GM19463 (cell line): Measurements from ENCODE around the gene TMEM40.
A peak's percentile ranks its signal among the peaks of the same experiment; 100 is the strongest.
"Not testable (repeated sequence)": the region's sequence is repeated elsewhere in the genome, so short reads cannot be mapped to it uniquely, and the experiment has no call there.

Source experiments
- ATAC-seq: cut with Tn5 transposase; IDR thresholded peaks from one replicate; pipeline ENCODE4 v1.9.1; 2021; ENCODE audit warnings: mild to moderate bottlenecking, moderate library complexity; ENCODE audit not compliant: unreplicated experiment

The TMEM40 gene

DNA sequence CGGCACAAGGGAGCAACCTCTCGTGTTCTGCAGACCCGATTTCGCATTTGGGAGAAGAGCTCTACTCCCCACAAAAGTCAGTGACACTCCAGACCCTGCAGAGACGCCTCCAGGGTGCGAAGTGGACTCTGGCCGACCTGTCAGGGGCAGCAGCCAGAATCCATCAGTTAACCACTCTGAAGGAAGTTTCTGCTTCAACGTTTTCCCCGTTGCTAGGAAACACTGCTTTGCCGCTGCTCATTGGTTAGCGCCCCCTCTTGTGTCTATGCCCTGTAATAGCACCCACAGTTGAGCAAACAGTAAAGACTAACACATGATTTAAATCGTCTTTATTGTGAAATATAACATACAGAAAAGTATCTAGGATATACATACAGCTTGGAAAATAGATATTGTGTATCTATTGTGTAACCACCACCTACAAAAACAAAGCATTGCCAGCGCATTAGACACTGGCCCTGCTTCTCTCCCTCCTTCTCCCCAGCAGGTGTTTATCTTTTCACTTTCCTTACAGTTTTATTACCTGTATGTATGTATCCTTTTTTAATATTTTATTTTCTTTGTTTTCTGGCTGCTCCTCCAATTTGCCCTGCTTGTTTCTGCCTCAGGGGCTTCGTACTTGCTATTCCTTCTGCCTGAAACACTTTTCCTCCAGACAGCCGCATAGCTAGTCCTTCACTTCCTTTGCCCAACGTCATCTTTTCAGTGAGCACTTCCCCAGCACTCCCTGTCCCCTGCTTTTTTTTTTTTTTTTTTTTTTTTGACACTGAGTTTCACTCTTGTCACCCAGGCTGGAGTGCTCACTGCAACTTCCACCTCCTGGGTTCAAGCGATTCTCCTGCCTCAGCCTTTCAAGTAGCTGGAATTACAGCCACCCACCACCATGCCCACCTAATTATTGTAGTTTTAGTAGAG is 38.8 kb downstream of the TMEM40 start:
- ATAC-seq: peak; percentile 75

DNA sequence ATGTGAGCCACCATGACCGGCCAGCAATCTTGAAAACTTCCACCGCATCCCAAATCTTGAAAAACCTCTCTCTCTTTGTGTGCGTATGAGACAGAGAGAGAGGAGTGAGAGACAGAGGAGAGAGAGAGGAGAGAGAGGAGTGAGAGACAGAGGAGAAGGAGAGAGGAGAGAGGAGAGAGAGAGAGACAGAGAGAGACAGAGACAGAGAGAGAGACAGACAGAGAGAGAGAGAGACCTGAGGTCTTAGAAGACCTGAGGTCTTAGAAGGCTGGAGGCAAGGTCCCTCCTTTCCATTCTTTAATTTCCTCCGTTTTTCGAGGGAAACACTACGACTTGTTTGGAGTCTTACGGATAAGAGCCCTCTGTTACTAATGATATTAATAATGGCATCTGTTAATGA is 39.5 kb downstream of the TMEM40 start:
- no peak for ATAC-seq

DNA sequence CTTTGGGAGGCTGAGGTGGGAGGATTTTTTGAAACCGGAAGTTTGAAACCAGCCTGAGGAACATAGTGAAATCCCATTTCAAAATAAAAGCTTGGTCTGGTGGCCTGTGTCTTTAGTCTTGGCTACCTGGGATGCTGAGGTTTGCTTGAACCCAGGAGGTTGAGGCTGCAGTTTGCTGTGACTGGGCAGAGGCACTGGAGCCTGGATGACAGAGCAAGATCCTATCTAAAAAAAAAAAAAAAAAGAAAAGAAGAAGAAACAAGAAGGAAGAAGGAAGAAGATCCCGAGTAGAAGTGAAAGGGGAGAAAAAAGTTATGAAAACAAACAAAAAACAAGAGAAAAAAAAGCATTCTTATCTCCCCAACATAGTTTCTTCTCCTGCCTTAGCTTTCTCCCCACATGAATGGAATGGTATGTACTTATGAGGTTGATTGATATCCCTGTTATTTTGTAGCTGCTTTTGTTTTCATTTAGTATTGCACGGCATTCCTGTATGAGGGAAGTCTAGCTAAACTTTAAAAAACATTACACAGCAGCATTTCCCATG is 42.4 kb downstream of the TMEM40 start:
- ATAC-seq: no peak

DNA sequence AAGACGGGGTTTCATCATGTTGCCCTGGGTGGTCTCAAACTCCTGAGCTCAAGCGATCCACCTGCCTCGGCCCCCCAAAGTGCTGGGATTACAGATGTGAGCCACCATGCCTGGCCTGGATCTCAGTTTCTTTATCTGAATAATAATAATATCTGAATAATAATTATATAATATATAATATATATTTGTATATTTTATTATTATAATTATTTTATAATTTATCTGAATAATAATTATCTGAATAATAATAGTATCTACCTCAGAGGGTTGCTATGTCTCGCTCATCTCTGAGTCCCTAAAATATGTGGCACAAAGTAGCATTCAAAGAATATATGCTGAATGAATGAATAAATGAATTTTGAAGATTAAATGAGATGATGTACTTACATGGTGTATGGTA is 44.8 kb downstream of the TMEM40 start:
- no peak for ATAC-seq

DNA sequence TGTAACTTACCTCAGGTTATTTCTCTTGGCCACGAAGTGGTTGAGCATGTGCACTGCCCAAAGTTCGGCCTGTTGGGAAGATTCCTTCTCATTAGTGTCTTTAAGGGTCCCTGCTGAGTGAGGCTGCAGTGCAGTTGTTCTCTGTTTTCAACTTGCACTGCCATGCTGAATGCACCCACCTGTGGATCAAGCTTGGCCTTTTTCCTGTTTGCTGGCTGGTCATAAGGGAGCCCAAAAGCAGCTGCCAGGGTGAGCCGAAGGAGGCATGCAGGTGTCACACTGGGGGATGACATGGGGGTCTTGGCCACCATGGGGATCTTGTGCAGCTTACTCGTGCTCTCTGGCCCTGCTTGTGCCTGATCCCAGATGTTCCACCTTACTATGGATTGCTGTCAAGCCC is 49.0 kb downstream of the TMEM40 start:
- no peak for ATAC-seq

DNA sequence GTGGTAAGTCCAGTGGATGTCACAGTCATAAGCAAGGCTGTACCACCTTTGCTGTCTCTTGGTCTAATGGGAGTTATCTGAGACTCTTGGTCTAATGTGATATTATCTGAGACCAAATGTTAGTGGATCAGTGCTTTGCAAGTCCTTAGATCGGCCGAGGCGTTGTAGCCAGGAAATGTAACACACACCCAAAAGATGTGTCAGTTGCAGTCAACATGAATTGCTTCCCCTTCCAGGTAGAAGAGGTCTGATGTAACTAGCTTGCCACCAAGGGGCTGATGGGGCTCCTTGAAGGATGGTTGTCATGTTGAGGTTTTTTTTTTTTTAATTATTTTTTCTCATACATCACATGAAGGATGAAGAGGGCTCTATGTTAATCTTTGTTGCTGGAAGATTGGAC is 49.7 kb downstream of the TMEM40 start:
- ATAC-seq: no peak

DNA sequence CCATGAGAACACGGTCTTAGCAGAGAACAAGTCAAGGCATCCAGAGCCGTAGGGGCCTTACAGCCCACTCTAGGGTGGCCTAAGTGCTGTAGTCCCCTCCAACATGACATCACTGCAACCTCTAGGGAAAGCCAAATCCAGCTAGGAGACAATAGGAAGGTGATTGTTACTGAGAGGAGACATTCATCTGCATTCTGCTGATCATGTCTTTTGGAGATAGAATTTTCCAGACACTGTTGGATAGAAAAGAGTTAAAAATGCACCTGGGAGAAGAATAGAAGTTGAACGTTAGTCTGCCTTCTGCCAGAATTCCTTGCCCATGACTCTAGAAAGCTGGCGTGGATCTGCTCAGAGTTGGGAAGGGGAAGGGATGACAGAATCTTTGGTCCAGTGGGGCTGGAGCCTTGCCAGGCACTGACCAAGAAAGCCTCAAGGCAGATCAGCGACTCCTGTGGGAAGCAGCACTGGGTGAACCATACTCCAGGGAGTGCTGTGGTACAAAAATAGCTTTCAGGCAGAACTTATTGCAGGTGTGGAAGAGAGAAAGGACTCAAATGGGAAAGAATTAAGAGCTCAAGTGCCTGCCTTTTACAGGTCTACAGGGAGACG is 50.4 kb downstream of the TMEM40 start:
- ATAC-seq: no peak

DNA sequence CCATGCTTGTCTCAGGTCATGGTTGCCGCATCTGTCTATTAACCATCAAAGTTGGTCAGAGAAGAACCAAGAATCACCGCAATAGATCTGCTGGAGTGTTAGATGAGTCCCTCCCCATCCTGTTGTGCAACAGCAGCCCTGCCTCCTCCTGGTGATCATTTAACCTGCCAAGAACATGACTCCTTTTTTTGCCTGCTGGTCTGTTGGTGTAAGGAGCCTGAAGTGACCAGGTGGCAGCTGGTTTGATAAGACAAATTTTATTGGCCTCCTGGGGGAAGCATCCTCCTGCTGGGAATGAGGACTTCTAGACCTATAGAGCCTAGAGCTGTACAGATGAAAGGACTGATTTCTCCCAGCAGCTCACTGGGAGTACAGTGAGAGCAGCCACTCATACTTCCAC is 51.6 kb downstream of the TMEM40 start:
- no peak for ATAC-seq

DNA sequence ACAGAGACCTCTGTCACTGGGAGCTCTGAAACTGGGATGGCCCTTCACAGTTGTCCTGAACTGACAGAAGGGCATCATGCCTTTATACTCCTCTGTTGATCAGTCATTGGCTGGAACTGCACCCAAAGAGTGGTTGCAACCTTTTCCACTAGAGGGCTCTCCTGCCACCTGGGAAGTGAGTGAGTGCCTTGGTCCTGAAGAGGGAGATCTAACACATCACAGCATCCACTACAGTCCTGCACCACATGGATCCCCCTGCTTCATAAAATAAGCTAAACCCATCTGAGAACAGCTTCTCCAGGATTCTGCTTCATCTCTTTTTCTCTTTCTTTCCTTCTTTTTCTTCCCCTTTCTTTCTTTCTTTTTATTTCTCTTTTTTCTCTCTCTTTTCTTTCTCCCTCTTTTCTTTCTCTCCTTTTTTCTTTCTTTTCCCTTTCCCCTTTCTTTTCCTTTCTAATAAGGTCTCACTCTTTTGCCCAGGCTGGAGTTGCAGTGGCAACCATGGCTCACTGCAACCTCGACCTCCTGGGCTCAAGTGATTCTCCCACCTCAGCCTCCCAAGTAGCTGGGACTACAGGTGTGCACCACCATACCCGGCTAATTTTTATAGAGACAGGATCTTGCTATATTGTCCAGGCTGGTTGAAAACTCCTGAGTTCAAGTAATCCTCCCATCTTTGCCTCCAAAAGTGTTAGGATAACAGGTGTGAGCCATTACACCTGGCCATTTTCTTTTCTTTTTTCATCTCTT is 52.4 kb downstream of the TMEM40 start:
- ATAC-seq: peak; percentile 90

DNA sequence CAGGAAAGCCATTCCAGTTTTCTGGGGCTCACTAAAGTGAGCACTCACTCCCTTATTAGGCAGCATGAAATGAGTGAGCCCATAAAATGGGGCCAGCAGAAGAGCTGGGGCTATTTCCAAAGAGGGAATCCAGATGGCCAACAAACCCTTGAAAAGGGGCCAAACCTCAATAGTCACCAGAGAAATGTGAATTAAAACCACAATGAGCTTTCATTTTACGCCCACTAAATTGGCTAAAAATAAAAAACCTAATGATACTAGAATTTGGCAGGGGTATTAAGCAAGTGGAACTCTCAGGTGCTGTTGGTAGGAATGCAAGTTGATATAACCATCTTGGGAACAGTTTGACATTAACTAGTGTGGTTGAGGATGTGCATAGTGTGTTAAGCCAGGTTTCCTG is 53.1 kb downstream of the TMEM40 start:
- ATAC-seq: no peak

DNA sequence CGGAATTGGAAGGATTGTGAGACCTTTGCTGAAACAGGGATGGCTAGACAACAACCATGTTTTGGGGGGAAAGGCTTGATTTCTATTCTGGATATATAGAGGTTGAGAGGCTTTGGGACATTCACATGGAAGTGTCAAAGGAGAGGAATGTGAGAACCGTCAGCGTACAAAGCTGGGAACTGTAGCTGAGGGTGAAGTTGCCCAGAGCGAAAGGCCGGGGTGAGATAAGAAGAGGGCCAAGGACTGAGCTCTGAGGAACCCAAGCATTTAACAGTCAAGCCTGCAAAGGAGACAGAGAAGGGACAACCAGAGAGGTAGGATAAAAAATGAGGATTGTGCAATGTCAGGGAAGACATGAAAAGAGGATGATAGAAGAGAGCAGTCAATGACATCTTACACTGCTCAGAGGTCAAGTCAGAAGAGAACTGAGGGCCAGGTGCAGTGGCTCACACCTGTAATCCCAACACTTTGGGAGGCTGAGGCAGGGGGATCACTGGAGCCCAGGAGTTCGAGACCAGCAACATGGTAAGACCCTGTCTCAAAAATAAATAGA is 53.6 kb downstream of the TMEM40 start:
- ATAC-seq: no peak

DNA sequence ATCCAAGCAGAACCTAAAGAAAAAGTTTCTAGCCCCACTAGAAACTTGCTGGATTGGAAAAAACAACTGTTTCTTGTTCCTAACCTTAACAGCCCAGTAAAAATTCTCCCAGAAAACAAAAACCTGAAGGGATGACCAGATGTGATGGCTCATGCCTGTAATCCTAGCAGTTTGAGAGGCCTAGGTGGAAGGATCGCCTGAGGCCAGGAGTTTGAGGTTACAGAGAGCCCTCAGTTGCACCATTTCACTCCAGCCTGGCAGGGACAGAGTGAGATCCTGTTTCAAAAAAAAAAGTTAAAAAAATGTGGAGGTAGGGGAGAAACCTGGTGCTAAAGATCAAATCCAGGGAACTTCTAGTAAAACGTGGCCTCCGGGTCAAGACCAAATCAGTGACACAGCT is 56.6 kb downstream of the TMEM40 start:
- ATAC-seq: no peak

DNA sequence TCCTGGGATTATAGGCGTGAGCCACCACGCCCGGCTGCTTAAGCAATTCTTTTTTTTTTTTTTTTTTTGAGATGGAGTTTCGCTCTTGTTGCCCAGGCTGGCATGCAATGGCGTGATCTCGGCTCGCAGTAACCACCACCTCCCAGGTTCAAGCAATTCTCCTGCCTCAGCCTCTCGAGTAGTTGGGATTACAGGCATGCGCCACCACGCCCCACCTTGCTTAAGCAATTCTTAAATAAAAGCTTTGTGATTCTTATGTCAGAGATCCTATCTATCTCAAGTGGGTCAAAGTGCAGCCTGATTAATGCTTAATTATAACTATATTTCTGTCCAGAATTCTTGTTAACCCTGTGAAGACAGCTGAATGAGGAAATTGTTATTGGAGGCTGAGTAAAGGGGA is 57.5 kb downstream of the TMEM40 start:
- ATAC-seq: not testable (repeated sequence)

DNA sequence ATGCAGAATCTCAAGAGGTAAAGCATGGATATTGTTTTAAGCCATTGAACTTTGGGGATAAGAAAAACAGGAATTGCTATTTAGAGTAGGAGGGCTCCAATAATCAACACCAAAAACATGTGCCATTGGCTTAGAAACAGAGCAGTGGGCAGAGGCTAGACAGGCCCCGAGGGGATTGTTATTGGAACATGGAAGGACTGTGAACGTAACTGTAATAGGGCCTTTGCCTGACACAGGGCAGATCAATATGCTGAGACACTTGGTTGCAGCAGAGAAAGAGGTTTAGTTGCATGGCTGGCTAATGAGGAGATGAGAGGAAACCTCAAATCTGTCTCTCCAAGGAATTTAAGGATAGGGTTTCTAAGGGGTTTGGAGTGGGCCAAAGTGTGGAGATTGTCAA is 58.3 kb downstream of the TMEM40 start:
- no peak for ATAC-seq

DNA sequence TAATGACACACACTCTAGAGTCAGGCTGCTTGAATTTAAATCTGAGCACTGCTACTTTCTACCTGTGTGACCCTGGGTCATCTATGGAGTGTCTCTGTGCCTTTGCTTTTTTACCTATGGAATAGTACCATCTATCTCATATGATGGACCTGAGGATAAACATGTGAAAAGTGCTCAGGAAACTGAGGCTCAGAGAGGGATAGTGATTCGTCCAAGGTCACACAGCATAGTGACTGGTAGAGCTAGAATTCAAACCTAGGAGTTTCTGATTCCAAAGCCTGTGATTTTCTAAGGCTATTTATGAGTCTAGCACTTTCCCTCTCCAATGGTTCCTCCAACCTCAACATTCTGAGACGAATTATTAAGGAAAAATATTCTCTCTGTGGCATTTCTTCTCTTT is 63.1 kb downstream of the TMEM40 start:
- ATAC-seq: no peak

DNA sequence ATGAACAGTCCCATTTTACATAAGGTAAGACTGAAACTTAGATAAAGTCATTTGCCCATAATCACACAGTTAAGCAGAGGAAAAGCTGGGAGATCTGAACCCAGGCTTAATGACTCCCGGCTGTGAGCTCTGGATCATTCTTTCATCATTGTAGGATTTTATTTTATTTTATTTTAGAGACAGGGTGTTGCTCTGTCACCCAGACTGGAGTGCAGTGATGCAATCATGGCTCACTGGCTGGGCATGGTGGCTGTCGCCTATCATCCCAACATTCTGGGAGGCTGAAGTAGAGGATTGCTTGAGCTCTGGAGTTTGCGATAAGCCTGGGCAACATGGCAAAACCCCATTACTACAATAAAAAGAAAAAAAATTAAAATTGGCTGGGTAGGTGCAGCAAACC is 63.9 kb downstream of the TMEM40 start:
- no peak for ATAC-seq

DNA sequence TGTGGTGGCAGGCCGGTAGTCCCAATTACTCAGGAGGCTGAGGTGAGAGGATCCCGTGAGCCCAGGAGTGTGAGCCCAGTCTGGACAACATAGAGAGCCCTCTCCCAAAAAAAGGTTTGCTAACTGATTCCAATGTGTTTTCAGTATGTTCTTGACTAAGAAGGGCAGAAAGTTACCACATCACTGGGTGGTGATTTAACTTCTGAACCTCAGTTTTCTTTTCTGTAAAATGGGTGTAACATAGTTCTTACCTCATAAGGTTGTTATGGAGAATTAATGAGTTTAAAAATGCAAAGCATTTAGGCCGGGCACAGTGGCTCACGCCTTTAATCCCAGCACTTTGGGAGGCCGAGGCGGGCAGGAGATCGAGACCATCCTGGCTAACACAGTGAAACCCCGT is 66.6 kb downstream of the TMEM40 start:
- ATAC-seq: no peak

DNA sequence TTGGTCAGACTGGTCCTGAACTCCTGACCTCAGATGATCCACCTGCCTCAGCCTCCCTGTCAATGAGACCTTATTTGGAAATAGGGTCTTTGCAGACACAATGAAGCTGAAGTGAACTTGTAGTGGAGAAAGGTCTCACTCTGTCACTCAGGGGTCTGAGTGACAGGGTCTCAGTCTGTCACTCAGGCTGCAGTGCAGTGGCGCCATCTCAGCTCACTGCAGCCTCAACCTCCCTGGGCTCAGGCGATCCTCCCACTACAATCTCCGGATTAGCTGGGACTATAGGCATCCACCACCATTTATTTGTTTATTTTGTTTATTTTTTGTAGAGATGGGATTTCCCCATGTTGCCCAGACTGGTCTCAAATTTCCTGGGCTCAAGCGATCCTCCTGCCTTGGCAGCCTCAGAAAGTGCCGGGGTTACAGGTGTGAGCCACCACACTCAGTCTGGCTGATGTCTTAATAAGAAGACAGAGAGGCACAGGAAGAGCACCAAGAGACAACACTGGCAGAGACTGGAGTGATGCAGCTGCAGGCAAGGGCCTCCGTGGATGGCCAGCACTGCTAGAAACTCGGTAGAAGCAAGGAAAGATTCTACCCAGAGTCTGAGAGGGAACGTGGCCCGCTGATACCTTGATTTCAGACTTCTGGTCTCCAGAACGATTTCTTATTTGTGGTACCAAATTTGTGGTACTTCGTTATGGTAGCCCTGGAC is 68.9 kb downstream of the TMEM40 start:
- no peak for ATAC-seq

DNA sequence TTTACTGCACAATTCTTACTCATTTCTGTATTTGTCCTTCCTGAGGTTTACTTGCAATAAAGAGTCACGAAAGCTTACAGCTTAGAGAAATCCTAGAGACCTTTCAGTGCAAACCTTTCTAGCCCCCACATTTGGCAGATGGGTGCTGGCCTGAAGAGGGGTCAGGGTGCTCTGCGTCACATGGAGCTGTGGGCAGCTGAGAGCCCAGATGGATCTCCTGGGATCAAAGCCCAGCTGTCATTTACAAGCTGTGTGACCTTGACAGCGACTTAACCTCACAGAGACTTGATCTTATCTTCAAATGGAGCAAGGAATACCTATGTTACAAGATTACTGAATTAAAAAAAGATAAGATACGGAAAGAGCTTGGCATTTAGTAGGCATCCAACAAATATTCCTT is 71.1 kb downstream of the TMEM40 start:
- no peak for ATAC-seq

DNA sequence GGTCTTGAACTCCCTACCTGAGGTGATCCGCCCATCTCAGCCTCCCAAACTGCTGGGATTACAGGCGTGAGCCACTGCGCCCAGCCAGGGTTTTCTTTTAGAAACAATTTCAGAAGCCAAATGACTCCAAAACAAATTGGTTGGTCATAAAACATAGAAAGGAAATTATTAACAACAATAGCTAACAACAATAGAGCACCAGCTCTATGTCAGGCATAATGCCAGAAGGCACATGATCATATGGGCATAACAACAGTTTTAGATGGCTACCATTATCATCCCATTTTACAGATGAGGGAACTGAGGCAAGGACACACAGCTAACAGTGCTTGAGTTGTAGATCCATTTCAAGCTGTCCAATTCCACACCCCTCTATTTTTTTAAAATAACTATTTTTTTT is 73.0 kb downstream of the TMEM40 start:
- no peak for ATAC-seq
